ENCODE results near the gene PTPRM.

DNA sequence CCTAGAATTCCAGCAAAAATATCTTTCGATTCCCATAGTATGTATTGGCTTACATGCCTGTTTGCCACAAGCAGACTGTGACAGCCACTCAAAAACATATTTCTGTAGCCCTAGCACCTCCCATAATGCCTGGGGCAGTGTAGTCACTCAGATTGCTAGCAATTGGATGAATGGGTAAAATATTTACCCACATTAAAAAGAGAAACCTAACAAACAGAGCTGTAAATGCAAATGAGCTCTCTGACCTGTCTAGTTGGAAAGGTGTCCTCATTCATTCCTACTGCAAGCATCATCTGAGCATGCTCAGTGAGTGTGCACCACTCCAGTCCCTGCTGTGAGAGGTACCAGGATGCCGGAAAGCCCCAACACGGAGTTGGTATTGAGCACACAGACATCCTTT is 808.1 kb downstream of the PTPRM start:
- TF ChIP-seq CTCF (IDR thresholded peaks at IDR 0.05; ENCODE audit: low read length) (no peak), EZH2 (optimal IDR thresholded peaks at IDR 0.05; ENCODE audit: low read depth, low read length) (no peak)
